Middle frontal gyrus (tissue), 1 donor: ENCODE data around the gene ZNF644.
"Not testable (repeated sequence)": the region's sequence is repeated elsewhere in the genome, so short reads cannot be mapped to it uniquely, and the experiment has no call there.

Source experiments
- DNase-seq: peaks from one replicate; pipeline ENCODE4 v3.0.0-alpha.2; 2015; ENCODE audit warnings: low spot score; ENCODE audit errors: extremely low spot score

ZNF644 gene

DNA sequence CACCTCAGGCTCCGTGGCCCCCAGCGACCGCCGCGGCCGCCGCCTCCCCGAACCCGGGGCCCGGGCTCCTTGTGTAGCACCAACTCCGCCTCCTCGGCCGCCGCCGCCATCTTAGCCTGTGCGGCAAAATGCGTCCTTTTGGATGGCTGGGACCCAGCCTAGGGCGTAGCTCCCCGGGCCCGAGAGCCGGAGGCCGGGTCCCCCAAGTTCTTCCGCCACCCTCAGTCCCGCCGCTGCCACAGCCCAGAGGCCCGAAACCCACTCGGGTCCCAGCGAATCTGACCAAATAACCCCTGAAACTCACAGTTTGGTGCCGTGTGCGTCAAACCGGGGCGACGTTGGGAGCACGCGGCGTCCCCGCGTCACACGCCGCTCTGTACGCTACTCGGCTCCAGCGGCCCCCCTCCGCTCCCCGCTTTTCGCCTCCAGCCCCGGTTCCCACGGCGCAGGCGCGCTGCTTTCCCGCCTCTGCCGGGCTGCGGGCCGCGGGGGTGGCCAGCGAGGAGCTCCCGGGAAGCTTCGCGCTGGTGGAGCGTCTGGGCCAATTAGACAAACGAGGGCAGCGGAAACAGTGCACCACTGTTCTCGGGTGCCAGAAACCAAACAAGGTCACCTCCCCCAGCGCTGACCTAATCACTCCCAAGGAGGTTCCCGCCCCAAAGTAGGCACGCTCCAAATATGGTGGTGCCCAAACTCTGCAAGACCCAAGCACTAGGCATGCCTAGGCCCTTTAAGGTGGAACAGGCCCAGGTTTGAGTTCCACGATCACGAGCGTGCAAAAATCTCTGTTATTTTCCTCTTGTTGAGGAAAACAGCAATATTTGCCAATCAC, at the start of gene ZNF644:
Gene ZNF644 (minus strand): TSS at position 350 of the 832 bp plus-strand sequence. CDS start 39,682 bp downstream, outside the sequence.
- DNase-seq: peak; percentile 90

DNA sequence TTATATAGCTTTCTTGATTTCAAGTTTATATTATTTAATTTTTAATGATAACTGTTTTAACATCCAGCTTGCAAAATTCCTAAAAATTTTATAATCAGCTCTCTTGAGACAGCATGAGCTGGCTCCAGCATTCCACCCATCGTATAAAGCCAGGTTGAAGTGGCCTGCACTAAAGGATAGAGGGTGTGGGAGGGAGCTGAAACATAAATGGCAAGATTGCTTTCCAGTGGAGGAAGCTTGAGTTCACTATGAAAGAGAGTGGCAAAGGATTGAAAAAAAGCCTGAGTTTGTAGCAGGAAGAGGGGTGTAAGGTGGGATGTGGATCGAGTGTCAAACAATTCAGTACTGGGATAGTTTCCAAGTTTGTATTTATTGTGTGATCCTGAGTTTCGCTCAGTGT, 48.5 kb upstream of the ZNF644 start:
- DNase-seq: no peak

DNA sequence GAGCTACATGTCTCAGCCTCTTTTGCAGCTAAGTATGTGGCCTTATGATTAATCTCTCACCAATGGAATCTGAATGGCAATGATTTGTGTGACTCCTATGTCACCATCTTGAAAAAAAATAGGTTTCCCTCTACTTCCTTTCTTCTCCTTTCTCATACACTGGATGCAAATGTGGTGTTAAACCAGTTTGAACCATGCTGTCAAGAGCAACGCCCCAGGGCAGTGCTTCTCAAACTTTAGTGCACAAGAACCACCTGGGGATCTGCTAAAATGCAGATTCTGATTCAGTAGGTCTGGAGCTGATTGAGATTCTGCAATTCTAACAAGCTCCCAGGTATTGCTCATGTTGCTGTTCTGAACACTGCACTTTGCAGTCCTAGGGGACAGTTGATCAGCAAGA, 44.7 kb upstream of the ZNF644 start:
- DNase-seq: no peak

DNA sequence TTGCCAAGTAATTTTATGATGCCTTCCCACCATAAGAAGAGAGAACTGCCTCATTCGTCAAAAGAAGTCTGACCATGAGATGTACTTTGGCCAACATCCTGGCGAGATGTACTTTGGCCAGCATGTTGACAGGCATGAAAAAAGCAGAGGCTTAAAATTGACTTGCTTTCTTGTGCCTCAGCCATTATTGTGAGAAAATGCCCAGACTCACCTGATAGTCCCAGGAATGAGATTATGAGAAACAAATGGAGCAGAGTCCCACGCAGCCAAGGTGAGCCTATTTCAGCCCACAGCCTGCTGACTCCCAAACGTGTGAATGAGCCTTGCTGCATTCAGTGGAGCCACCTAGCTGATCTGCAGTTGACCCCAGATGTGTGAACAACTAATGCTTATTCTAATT, 43.5 kb upstream of the ZNF644 start:
- DNase-seq: no peak

DNA sequence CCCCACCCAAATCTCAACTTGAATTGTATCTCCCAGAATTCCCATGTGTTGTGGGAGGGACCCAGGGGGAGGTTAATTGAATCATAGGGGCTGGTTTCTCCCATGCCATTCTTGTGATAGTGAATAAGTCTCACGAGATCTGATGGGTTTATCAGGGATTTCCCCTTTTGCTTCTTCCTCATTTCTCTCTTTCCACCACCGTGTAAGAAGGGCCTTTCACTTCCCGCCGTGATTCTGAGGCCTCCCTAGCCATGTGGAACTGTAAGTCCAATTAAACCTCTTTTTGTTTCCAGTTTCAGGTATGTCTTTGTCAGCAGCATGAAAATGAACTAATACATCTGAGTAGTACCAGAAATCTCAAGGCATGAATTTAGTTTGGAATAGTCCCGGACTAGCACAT, 41.6 kb upstream of the ZNF644 start:
- DNase-seq: not testable (repeated sequence)

DNA sequence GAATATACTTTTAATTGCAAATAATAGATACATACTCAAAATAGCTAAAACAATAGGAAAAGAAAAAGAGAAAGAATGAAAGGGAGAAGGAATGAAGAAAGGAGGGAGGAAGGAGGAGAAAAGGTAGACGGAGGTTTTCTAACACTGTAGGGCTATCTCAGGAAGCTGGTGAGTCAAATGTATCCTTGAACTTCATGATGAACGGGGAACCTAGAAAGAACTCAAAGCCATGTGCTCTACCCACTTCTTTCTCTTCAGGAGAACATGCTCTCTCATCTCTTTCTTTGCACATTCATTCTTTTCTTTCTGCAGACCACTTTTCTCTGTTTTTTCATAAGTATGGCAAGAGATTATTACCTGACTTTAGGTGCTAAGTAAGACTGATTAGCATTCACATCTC, 37.3 kb upstream of the ZNF644 start:
- no peak for DNase-seq

DNA sequence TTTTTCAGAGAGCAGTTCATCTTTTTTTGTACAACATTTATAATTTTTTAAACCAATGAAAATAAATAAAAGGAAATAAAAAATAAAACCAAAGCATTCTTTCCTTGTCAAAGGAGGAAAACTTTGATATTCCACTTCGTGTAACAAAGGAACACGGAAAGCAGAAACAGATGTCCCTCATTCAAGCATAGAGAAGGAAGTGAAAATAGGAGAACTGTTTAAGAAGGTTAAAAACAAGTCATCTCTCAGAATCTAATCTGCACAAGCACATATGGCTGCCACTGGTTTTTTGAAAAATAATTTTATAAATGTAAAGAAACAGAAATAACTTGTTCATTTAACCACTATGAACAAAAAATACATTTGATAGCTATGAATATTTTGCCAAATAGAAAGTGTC, 35.9 kb upstream of the ZNF644 start:
- DNase-seq: no peak

DNA sequence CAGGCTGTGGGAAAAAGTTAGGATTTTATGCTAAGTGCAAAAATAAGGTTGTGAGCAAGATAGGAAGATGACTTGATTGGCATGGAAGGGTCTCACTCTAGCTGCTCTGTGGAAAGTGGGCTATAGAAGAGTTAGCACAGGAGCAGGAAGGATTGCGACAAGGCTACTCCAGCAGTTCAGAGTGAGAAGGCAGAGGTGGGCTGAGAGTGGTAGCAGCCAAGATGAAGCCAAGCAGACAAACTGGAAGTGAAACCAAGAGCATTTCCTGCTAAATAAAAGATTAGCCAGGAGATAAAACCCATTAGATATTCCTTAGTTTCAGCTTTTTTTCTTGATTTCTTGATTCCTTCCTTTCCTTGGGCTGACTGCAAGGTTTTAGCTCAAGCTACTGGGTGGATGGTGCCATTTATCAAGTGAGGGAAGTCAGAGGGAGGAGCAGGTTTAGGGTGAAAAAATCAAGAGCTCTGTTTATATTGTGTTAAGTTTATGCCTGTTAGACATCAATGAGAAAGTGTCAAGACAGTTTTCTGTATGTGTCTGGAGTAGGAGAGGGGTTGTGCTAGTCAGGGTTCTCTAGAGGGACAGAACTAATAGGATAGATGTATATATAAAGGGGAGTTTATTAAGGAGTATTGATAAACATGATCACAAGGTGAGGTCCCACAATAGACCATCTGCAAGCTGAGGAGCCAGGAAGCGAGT, 33.1 kb upstream of the ZNF644 start:
- no peak for DNase-seq

DNA sequence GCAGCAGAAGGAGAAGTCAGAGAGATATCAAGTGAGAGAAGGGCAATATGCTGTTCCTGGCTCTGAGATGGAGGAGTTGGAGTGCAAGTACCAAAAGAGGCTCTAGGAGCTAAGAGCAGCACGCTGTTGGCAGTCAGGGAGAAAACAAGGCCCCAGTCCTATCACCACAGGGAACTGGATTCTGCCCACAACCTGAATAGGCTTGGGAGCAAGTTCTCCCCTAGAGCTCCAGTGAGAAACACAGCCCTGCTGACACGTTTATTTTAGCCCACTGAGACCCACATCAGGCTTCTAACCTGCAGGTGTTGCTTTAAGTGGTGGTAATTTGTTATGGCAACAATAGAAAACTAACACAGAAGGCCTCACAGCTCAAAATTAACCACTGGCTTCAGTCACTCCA, 31.8 kb upstream of the ZNF644 start:
- no peak for DNase-seq

DNA sequence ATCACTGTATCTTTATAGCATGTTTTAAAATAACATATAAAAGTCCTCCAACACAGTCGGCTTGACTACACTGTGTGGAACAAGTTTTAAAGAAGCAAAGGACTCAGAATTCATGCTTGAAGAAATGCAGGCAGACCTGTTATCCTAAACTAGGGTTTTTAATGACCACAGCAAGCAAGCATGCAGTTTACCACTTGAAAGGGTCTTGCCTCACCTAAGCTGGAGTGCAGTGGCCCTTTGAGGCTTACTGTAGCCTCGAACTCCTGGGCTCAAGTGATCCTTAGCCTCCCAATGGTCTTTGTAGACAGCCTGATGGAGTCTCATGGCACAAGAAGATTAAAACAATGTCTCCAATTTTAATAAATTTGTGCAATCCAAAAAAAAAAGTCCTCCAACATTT, 27.7 kb upstream of the ZNF644 start:
- DNase-seq: not testable (repeated sequence)

DNA sequence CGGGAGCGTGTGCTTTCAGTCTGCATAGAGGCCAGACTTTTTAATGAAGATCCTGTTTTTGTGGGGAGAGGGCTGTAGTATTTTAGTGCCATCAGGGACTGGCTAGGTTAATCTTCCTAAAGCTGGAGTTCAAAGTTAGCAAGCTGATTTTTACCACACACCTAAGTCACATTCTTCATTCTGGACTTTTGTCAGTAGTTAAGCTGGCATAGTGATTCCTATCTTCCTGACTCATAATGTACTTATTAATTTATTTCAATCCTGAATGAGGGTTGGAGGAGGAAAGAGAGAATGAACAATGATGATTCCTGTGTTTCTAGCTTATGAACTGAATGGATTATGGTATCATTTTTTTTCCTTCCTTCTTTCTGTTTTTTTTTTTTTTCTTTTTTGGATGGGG, 24.9 kb upstream of the ZNF644 start:
- no peak for DNase-seq

DNA sequence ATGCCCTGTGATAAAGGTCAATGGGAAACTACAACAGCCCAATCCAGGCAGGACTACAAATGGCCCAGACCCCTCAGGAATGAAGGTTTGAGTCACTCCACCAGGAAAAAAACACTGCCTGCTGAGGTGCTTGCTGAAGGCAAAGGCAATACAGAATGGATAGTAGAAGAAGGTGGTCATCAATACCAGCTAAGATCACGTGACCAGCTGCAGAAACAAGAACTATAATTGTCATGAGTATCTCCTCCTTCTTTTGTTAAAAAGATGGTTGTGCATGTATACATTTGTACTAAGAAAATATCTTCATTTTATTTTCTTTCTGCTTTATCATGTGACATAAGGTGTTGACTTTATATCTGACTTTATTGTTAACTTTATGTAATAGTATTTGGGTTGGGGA, 23.4 kb upstream of the ZNF644 start:
- no peak for DNase-seq

DNA sequence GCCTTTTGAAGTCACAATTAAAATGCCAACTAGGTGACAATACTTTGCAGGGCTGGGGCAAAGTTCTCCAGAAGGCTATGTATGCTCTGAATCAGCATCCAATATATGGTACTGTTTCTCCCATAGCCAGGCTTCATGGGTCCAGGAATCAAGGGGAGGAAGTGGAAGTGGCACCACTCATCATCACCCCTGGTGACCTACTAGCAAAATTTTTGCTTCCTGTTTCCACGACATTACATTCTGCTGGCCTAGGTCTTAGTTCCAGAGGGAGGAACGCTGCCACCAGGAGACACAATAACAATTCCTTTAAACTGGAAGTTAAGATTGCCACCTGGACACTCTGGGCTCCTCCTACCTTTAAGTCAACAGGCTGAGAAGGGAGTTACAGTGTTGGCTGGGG, 22.9 kb upstream of the ZNF644 start:
- not testable (repeated sequence) for DNase-seq

DNA sequence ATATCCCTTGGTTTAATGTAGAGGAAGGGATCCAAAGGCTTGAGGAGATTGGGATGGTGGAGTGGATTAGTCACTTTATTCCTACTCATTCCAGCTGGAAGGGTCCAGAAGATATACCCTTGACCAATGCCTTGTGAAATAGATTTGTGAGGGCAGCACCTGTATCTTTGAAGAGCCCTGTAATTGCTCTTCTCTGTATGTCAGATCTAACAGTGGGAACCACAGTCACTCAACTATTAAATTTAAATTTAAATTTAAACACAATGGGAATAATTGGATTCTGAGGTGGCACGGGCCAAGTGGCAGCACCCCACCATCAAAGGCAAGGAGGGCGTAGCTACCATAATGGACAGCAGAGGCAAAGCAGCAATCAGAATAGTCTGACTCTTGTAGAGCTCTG, 20.5 kb upstream of the ZNF644 start:
- DNase-seq: not testable (repeated sequence)

DNA sequence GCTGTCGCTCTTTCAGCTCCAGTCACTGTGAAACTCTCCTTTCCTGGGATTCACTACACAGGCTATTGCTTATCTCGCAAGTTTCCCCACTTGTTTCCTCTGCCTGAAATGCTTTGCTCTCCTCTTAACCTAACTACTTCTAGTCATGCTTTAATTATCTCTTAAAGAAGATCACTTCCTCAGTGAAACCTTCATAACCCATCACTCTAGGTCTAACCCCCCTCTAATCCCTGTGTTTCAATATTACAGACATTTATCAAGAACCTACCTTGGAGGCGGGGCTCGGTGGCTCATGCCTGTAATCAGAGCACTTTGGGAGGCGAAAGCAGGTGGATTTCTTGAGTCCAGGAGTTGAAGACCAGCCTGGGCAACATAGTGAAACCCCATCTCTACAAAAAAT, 16.7 kb upstream of the ZNF644 start:
- DNase-seq: no peak

DNA sequence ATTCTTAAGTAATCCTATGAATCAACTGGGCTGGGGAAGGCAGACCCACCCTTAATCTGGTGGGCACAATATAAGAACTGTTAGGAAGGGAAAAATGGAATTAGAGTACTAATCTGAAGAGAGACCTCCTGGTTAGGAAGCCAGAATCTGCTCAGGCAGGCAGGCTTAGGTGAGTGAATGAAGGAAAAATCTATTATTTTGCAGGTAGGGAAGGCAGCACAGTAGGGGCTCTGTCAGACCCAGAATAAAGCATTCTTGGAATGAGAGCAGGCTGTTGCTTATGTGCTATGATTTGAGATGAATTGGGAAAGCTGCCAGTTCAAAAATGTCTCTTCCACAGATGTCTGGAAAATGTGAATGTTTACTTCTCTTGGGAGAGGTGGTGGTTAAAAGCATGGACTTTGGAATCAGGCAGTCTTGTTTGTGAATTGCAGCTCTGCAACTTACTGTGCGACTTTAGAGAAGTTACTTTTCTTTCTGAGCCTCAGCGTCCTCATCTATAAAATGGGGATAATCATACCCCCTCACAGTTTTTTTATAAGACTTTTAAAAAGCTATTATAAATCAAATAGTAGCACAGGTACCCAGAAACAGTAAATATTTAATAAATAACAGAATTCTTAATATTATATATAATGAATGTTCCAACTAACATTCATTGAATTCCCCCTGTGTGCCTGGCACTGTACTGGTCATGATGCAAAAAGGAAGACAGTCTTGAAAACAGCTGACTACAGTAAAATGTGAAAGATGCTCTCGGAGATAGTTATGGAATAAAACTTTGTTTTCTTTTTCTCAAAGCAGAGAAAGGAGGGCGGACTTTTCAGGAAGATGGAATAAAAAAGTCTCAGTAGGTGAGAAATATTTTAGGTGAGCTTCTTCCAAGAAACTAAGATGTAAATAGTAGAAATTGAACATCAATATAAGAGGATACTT, 15.3 kb upstream of the ZNF644 start:
- no peak for DNase-seq

DNA sequence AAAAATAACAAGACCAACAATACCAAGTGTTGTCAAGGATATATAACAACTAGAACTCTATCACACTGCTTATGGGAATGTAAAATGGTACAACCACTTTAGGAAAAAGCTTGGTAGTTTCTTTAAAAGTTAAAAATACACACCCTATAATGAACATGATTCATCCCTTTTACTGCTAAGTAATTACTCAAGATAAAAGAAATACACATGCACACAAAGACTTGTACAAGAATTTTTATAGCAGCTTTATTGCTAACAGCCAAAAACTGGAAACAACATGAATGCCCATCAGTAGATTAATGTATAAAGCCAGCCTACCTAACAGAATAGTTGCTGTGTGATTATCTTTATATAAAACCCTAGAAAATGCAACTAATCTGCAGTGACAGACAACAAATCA, 10.5 kb upstream of the ZNF644 start:
- DNase-seq: no peak

DNA sequence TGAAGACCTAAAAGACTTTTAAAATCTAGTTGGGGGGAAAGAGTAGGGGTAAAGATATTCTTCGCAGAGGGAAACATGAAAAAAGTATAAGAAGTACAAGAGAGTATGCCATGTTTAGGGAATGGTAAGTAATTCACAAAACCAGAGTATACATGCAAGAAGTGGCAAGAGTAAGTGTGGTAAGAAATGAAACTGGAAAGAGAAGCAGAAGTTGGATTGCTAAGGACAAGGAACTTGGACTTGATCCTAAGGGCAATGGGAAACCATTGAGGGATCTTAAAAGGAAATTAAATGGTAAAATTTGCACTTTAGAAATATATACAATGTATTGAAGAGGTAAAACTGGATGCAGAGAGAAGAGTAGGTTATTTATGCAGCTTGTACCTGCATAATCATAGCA, 9.2 kb upstream of the ZNF644 start:
- DNase-seq: no peak

DNA sequence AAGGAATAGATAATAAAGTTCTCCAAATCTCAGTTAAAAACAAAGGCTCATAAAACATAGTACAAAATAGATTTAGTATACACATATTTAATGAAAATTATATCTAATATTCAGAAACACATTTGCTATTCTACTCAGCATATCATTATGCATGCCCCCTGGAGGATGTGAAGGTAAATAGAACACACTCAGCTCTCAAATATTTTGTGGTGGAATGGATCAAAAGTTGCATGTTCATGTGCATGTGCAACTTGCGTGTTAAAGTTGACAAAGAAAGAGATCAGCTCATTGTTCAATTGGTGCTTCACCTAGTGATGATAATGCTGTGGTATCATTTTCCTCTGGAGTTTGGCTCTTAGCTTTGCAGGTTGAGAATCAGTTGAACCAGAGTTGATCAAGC, 4.9 kb upstream of the ZNF644 start:
- no peak for DNase-seq

DNA sequence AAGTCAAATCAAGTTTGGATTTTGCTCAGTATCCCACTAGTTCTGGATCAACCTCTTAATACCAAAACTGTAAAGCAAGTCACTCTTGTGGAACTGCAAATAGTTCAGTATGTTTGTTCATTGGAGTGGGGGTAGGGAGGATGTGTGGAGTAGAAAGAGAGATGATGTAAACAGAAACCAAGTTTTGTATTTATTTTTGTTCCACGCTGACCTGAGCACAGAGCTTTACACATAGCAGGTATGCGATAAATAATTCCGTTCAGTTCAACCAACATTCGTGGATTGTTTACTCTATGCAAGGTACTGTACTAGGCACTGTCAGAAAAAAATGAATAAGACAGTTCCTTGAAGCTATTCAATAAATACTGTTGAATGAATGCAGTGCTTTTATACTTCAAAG, 4.5 kb upstream of the ZNF644 start:
- DNase-seq: no peak

DNA sequence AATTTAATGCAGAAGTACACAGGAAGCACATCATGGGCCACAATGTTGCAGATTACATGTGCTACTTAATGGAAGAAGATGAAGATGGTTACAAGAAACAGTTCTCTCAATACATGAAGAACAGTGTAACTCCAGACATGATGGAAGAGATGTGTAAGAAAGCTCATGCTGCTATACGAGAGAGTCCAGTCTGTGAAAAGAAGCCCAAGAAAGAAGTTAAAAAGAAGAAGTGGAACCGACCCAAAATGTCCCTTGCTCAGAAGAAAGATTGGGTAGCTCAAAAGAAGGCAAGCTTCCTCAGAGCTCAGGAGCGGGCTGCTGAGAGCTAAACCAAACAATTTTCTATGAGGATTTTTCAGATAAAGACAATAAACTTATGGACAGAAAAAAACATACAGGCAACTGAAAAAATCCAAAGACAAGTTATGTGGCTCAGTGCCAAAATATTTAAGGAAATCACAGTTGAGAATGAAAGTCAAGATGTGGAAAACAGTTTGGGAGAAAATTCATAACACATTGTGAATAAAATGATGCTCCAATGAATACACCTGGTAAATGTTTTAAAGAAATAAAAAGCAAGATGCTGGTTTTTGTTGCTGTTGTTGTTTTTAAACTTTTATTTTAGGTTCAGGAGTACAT, 2.8 kb upstream of the ZNF644 start:
- no peak for DNase-seq
